GM12878 (cell line): ENCODE data around the gene TUBA4B. TPM values are rescaled to one million over a fixed set of nuclear protein-coding genes. Genes with fewer than 3 reads are reported as not detected.
A peak's percentile ranks its signal among the peaks of the same experiment; 100 is the strongest.

ENCODE experiments used
- ATAC-seq: fragments of 200-7000 bp; cut with Tn5 transposase; 3 replicates; pipeline ENCODE4 v1.9.1; 2020; ENCODE audit warnings: mild to moderate bottlenecking, moderate library complexity
- BruUV-seq: library from RNA; stranded (reverse); fragments of 400-500 nt; replicated peaks from 2 replicates; lab custom pipeline; 2021; lab: Mats Ljungman, UMichigan
- CTCF ChIA-PET: fragments of 300-600 bp; sonication (Branson Sonifier 250); formaldehyde crosslinking; extraction: SDS; loops from one replicate; lab custom pipeline; 2021; ENCODE audit warnings: inconsistent platforms; lab: Yijun Ruan, JAX
- POLR2A ChIA-PET: fragments of 350-600 bp; formaldehyde crosslinking; extraction: SDS; loops from one replicate; lab custom pipeline; 2021; ENCODE audit warnings: inconsistent platforms; lab: Charles Lee
- RAD21 ChIA-PET: fragments of 300-600 bp; sonication (Branson Sonifier 250); formaldehyde crosslinking; loops from one replicate; lab custom pipeline; 2023; ENCODE audit warnings: antibody characterized with exemption; ENCODE audit not compliant: unreplicated experiment; lab: Charles Lee
- SMC1A ChIA-PET: fragments of 300-600 bp; sonication (Branson Sonifier 250); formaldehyde crosslinking; loops from one replicate; lab custom pipeline; 2023; ENCODE audit not compliant: unreplicated experiment, uncharacterized antibody; lab: Charles Lee
- DNase-seq: peaks from one replicate; pipeline ENCODE4 v3.0.0-alpha.2; 2011; ENCODE audit warnings: low read depth, low spot score
- FAIRE-seq: peaks from 3 replicates; lab custom pipeline; 2011; peaks lifted over from hg19 to GRCh38; lab: Jason Lieb, UNC
- H2AFZ ChIP-seq: 2 replicates; pipeline ENCODE4 v1.6.0; 2011; ENCODE audit warnings: low read depth, low read length, control low read depth; ENCODE audit not compliant: control insufficient read depth
- H3K27ac ChIP-seq: 2 replicates; pipeline ENCODE4 v1.5.1; 2011; ENCODE audit warnings: control low read depth; ENCODE audit not compliant: control insufficient read depth, insufficient read depth
- H3K27me3 ChIP-seq, 2 experiments: replicated peaks in 1 of 2; 2 replicates each; pipeline versions ENCODE4 v1.6.0 to v1.6.1; 2011; ENCODE audit warnings: low read length in 1 of 2; ENCODE audit not compliant: control insufficient read depth in 2 of 2, insufficient read depth in 2 of 2
- H3K36me3 ChIP-seq, 2 experiments: 2 replicates each; pipeline ENCODE4 v1.5.1; 2011; ENCODE audit warnings: low read length in 1 of 2; ENCODE audit not compliant: control insufficient read depth in 2 of 2, insufficient read depth in 2 of 2
- H3K4me1 ChIP-seq: 2 replicates; pipeline ENCODE4 v1.6.1; 2011; ENCODE audit warnings: mild to moderate bottlenecking, low read length, moderate library complexity, mixed read lengths; ENCODE audit not compliant: control insufficient read depth, insufficient read depth
- H3K4me2 ChIP-seq: 2 replicates; pipeline ENCODE4 v1.6.0; 2011; ENCODE audit warnings: control low read depth; ENCODE audit not compliant: control insufficient read depth, insufficient read depth
- H3K4me3 ChIP-seq: fragments of 200-600 bp; sonication (generic); 2 replicates; pipeline ENCODE4 v1.5.1; 2016
- H3K79me2 ChIP-seq: 2 replicates; pipeline ENCODE4 v1.6.0; 2011; ENCODE audit warnings: low read length; ENCODE audit not compliant: control insufficient read depth, insufficient read depth
- H3K9ac ChIP-seq: 2 replicates; pipeline ENCODE4 v1.8.0; 2011; ENCODE audit warnings: low read length, control low read depth, mixed read lengths; ENCODE audit not compliant: control insufficient read depth, insufficient read depth
- H3K9me3 ChIP-seq: replicated peaks from 3 replicates; pipeline ENCODE4 v1.5.1; 2011; ENCODE audit warnings: mild to moderate bottlenecking, low read length; ENCODE audit not compliant: control insufficient read depth, insufficient read depth
- H4K20me1 ChIP-seq: 2 replicates; pipeline ENCODE4 v1.6.0; 2011; ENCODE audit not compliant: control insufficient read depth, insufficient read depth
- CREM ChIP-seq: IDR thresholded peaks from 2 replicates; pipeline ENCODE4 v1.6.1; 2014; ENCODE audit warnings: antibody characterized with exemption, low read depth
- IKZF2 ChIP-seq, 2 experiments: fragments of 450-650 bp; IDR thresholded peaks; 2 replicates each; pipeline ENCODE4 v1.6.1; 2017; ENCODE audit warnings: mild to moderate bottlenecking in 2 of 2, moderate library complexity in 2 of 2
- POLR2AphosphoS5 ChIP-seq: IDR thresholded peaks from 2 replicates; pipeline ENCODE4 v1.6.1; 2011; ENCODE audit warnings: mild to moderate bottlenecking, low read length, inconsistent platforms
- RUNX3 ChIP-seq: IDR thresholded peaks from 2 replicates; pipeline ENCODE4 v1.6.1; 2012; ENCODE audit warnings: low read length, inconsistent platforms
- WGBS: methylation state at CpG from one replicate; pipeline ENCODE4 v1.1.6; 2016; ENCODE audit warnings: low lambda C conversion rate; ENCODE audit not compliant: insufficient replicate concordance, insufficient coverage; ENCODE audit errors: missing lambda C conversion rate; 5-methylcytosine and 5-hydroxymethylcytosine counted together
- in situ Hi-C: fragments of 300-500 bp; cut with MboI; formaldehyde crosslinking; loops from 9 replicates; pipeline ENCODE4 v1.14.3; 2018; ENCODE audit warnings: mixed read lengths
- intact Hi-C: fragments of 100-400 bp; cut with micrococcal nuclease; formaldehyde crosslinking; loops from one replicate; pipeline ENCODE4 v1.14.2; 2022; ENCODE audit not compliant: unreplicated experiment
- polyA plus RNA-seq, 11 experiments: library from polyadenylated mRNA; depleted of rRNA in 4 of 11; unstranded in 6 of 11; stranded (reverse) in 5 of 11; fragments of >200 nt; fragmentation: Nextera tagmentation in 4 of 11; fragmentation: Illumina TruSeq in 1 of 11; extraction: Ambion mirVana in 4 of 11; extraction: Trizol in 1 of 11; gene quantifications; 1 replicate in 1 of 11; 2 replicates in 10 of 11; pipeline versions ENCODE4 v1.2.1 to v1.2.3, GENCODE V29; 2011 to 2016; ENCODE audit warnings: inconsistent platforms in 2 of 11, missing spikeins in 2 of 11, low read depth in 1 of 11
- total RNA-seq, 4 experiments: library from RNA; depleted of rRNA in 3 of 4; stranded (reverse); fragments of >200 nt in 3 of 4; fragmentation: Illumina TruSeq in 1 of 4; extraction: Trizol in 1 of 4; gene quantifications; 2 replicates each; pipeline versions ENCODE4 v1.2.1 to v1.2.3, GENCODE V29; 2013 to 2021
- TF ChIP-seq, protein P1 (sequence below): fragments of 450-650 bp; IDR thresholded peaks from 2 replicates; pipeline ENCODE4 v1.6.1; 2017; ENCODE audit warnings: mild to moderate bottlenecking

Gene TUBA4B
- total and polyA plus RNA-seq, 10 of the 15 experiments (the other 5 are each of a cell fraction or from before 2014, with no cell fraction given): 0.07 TPM; not detected in 9

DNA sequence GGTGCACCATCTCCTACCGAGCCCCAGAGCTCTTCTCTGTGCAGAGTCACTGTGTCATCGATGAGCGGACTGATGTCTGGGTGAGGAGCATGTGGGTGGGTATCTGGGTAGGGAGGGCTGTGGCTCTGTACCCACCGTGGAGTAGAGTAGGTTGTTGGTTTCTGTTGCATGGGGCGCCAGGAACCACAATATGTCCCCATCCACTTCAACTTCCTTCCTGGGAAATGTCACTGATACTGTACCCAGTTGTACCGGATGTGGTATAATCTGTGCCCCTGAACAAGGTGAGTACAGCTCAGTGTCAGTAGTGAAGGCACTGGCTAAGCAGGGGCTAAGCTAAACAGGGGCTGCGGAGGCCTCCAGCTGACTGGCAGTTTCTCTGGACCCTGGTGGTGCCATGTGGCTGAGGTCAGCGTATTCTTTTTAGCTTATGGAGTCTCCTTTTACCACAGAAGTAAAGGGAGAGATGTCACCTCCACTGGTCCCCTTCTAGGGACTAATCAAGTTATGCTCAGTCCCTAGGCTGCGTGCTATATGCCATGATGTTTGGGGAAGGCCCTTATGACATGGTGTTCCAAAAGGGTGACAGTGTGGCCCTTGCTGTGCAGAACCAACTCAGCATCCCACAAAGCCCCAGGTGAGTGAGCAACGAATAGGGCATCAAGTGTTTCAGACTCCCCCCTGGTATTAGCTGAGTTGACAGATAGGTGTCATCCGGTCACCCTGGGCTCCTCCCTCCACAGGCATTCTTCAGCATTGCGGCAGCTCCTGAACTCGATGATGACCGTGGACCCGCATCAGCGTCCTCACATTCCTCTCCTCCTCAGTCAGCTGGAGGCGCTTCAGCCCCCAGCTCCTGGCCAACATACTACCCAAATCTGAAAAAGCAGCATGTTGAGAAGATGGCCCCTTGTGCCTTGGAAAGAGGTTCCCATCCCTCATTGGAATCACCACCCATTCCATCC is 5.1 kb upstream of the TUBA4B start:
- intact Hi-C loops (no loop called here), in situ Hi-C loops (no loop called here)
- H2AFZ ChIP-seq: no peak overlapping the region
- H3K4me3 ChIP-seq: no peak overlapping the region; the same call in 1 of the 2 replicates
- H3K79me2 ChIP-seq: peaks cover 52% of the 10 kb centered on the region
- H3K27ac ChIP-seq: peak overlapping the region; percentile 45
- H4K20me1 ChIP-seq: 0 out of 2 replicates have a peak, but pooled peaks cover 4% of the 10 kb centered on the region
- H3K4me1 ChIP-seq: peaks cover 53% of the 10 kb centered on the region
- POLR2A ChIA-PET: interaction anchor here (0.6 to 9.0 kb wide), 8 partner anchors 9 to 98 kb away, joined by 3 to 160 read pairs (median 16); partner anchors contain the start of genes ANKZF1, ATG9A, CNPPD1 and DNAJB2
- no peak overlapping the region for H3K9ac ChIP-seq
- TF ChIP-seq, protein P1, sequence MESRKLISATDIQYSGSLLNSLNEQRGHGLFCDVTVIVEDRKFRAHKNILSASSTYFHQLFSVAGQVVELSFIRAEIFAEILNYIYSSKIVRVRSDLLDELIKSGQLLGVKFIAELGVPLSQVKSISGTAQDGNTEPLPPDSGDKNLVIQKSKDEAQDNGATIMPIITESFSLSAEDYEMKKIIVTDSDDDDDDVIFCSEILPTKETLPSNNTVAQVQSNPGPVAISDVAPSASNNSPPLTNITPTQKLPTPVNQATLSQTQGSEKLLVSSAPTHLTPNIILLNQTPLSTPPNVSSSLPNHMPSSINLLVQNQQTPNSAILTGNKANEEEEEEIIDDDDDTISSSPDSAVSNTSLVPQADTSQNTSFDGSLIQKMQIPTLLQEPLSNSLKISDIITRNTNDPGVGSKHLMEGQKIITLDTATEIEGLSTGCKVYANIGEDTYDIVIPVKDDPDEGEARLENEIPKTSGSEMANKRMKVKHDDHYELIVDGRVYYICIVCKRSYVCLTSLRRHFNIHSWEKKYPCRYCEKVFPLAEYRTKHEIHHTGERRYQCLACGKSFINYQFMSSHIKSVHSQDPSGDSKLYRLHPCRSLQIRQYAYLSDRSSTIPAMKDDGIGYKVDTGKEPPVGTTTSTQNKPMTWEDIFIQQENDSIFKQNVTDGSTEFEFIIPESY: 0 out of 2 replicates have a peak, but pooled peaks have one; percentile 41
- peak in 1 of 2 experiments; percentile 12; a peak in 1 of 4 replicates for TF ChIP-seq IKZF2 (IDR thresholded peaks at IDR 0.05)
- TF ChIP-seq CREM: no peak
- peak; percentile 18; the same call in 1 of the 2 replicates for TF ChIP-seq RUNX3
- TF ChIP-seq POLR2AphosphoS5: no peak; the same call in 1 of the 2 replicates
- TF ChIP-seq, all 136 proteins: peak for 3
- 57% methylated on average over 17 of the region's 17 CpGs for WGBS
- ChIA-PET CTCF (interaction anchor here (0.6 to 5.5 kb wide), 6 partner anchors 30 to 89 kb away, joined by 3 to 69 read pairs (median 10); partner anchors contain the start of genes DNAJB2 and SLC23A3), RAD21 (interaction anchor here (1.3 to 3.2 kb wide), 7 partner anchors 9 to 76 kb away, joined by 4 to 46 read pairs (median 14); partner anchors contain the start of genes CNPPD1, DNAJB2 and ZFAND2B), SMC1A (interaction anchor here (0.9 to 8.6 kb wide), 7 partner anchors 9 to 71 kb away, joined by 3 to 98 read pairs (median 12); partner anchors contain the start of genes ANKZF1, ATG9A, CNPPD1 and DNAJB2)
- Histone ChIP-seq H3K4me2 (peak overlapping the region; percentile 35), H3K36me3 (peaks cover 12 to 19% of the 10 kb centered on the region in 2 experiments), H3K27me3 (no peaks in the 10 kb centered on the region), H3K9me3 (no peaks in the 10 kb centered on the region)
- DNase-seq (no peak), FAIRE-seq (no peak), ATAC-seq (peak; percentile 11; the same call in 2 of the 3 replicates)
- no TSS peak for BruUV-seq
